Memory B cell (primary cell): ENCODE results near the gene SYT12.
A peak's percentile ranks its signal among the peaks of the same experiment; 100 is the strongest.
"Not testable (repeated sequence)": the region's sequence is repeated elsewhere in the genome, so short reads cannot be mapped to it uniquely, and the experiment has no call there.

Experiments used
- ATAC-seq: fragments of 150-1000 bp; cut with Tn5 transposase; 2 replicates; pipeline ENCODE4 v1.10.0; 2021; ENCODE audit warnings: low read depth, mild to moderate bottlenecking, moderate library complexity
- DNase-seq, 2 donors: peaks; one replicate each; pipeline ENCODE4 v3.0.0; 2022; ENCODE audit warnings: low spot score in 2 of 2
- H3K27ac Mint-ChIP-seq: one replicate; pipeline ENCODE4 v1.8.0; 2022; ENCODE audit warnings: mild to moderate bottlenecking, moderate library complexity, mixed read lengths
- H3K27me3 Mint-ChIP-seq: one replicate; pipeline ENCODE4 v1.8.0; 2022; ENCODE audit warnings: mixed read lengths
- H3K36me3 Mint-ChIP-seq: one replicate; pipeline ENCODE4 v1.8.0; 2022; ENCODE audit warnings: mild to moderate bottlenecking, mixed read lengths
- H3K4me1 Mint-ChIP-seq: one replicate; pipeline ENCODE4 v1.8.0; 2022; ENCODE audit warnings: mixed read lengths
- H3K4me3 Mint-ChIP-seq: one replicate; pipeline ENCODE4 v1.8.0; 2022; ENCODE audit warnings: mild to moderate bottlenecking, moderate library complexity, mixed read lengths
- H3K9me3 Mint-ChIP-seq: one replicate; pipeline ENCODE4 v1.8.0; 2022; ENCODE audit warnings: mixed read lengths

SYT12 gene

DNA sequence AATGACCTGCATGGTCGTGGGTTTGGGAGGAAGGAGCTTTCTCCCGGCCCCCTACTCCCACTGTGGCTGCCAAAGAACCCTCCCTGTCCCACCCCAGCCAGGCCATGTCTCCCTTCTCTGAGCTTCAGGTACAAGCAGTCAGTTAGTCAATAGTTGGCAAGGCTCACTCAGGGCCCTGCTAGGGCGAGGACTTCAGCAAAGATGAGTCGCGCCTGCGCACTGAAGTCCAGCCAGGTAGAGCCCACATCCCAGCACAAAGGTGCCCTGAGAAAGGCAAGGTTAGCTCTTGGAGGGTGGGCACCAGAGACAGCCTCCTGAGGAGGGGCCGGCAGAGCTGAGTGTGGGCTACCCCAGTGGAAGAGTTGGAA, 36.8 kb upstream of the SYT12 start:
- Mint-ChIP-seq H3K9me3 (no peaks in the 10 kb centered on the region), H3K4me1 (no peaks in the 10 kb centered on the region), H3K27ac (no peak overlapping the region), H3K27me3 (peaks cover 29% of the 10 kb centered on the region), H3K4me3 (no peak overlapping the region), H3K36me3 (no peaks in the 10 kb centered on the region)
- no peak for DNase-seq
- ATAC-seq, result no peak

DNA sequence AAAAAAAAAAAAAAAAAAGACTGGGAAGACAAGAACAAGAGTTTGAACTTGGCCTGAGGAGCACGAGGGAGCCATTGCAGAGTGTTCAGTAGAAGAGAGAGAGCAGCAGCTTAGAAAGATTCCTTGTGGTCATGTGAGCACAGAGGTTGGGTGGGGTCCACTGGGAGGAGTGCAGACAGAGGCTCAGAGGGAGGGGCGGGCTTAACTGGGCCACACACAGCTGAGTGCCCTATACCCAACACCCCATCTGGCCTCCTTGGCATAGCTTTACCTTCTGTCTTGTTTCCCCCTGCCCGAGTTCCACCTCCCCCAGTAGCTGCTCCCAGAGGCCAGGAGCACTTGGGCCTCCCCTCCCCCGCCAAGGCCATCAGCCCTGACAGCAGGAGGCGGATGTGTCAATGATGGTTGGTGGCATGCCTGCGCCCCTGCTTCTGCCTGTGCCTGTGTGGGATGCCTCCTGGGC, 35.7 kb upstream of the SYT12 start:
- DNase-seq (no peak), ATAC-seq (no peak)
- Mint-ChIP-seq H3K36me3 (no peaks in the 10 kb centered on the region), H3K9me3 (no peaks in the 10 kb centered on the region), H3K4me1 (no peaks in the 10 kb centered on the region), H3K27me3 (peaks cover 32% of the 10 kb centered on the region), H3K27ac (no peak overlapping the region), H3K4me3 (no peak overlapping the region)

- H3K9me3 Mint-ChIP-seq, result no peaks in the 10 kb centered on the region
- H3K27me3 Mint-ChIP-seq, result peaks cover 27% of the 10 kb centered on the region
- no peaks in the 10 kb centered on the region for H3K36me3 Mint-ChIP-seq
- no peak overlapping the region for H3K4me3 Mint-ChIP-seq
- no peak for ATAC-seq
- no peak for DNase-seq
- H3K4me1 Mint-ChIP-seq, result no peaks in the 10 kb centered on the region
- no peak overlapping the region for H3K27ac Mint-ChIP-seq
These were observed 34.9 kb upstream of the SYT12 start for GRCh38 chr11:66987924-66988637.

DNA sequence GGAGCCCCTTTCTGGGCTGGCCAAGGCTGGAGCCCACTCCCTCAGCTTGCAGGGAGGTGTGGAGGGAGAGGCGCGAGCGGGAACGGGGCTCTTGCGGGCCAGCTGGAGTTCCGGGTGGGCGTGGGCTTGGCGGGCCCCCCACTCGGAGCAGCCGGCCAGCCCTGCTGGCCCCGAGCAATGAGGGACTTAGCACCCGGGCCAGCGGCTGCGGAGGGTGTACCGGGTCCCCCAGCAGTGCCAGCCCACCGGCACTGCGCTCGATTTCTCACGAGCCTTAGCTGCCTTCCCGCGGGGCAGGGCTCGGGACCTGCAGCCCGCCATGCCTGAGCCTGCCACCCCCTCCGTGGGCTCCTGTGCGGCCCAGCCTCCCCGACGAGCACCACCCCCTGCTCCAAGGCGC, 34.2 kb upstream of the SYT12 start:
- H3K9me3 Mint-ChIP-seq, ATAC-seq, H3K36me3 Mint-ChIP-seq, DNase-seq, H3K4me1 Mint-ChIP-seq, H3K27ac Mint-ChIP-seq, H3K4me3 Mint-ChIP-seq: not testable (repeated sequence)
- peaks cover 26% of the 10 kb centered on the region for H3K27me3 Mint-ChIP-seq

DNA sequence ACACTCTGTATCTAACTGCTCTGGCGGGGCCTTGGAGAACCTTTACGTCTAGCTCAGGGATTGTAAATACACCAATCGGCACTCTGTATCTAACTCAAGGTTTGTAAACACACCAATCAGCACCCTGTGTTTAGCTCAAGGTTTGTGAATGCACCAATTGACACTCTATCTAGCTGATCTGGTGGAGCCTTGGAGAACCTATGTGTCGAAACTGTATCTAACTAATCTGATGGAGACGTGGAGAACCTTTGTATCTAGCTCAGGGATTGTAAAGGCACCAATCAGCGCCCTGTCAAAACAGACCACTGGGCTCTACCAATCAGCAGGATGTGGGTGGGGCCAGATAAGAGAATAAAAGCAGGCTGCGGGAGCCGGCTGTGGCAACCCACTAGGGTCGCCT, 33.6 kb upstream of the SYT12 start:
- ATAC-seq, H3K27ac Mint-ChIP-seq, H3K4me3 Mint-ChIP-seq: not testable (repeated sequence)

GRCh38 chr11:66992041-66992440, 30.9 kb upstream of the SYT12 start:
- H3K4me3 Mint-ChIP-seq, result no peak overlapping the region
- H3K9me3 Mint-ChIP-seq, result no peaks in the 10 kb centered on the region
- peaks cover 15% of the 10 kb centered on the region for H3K27me3 Mint-ChIP-seq
- ATAC-seq, result no peak
- no peak overlapping the region for H3K27ac Mint-ChIP-seq
- H3K4me1 Mint-ChIP-seq, result no peaks in the 10 kb centered on the region
- H3K36me3 Mint-ChIP-seq, result no peaks in the 10 kb centered on the region
- DNase-seq, result no peak

More for the DNA sequence above, 33.6 kb upstream of the SYT12 start:
- H3K4me1 Mint-ChIP-seq, DNase-seq, H3K36me3 Mint-ChIP-seq, H3K9me3 Mint-ChIP-seq: not testable (repeated sequence)
- H3K27me3 Mint-ChIP-seq, result peaks cover 24% of the 10 kb centered on the region

- ATAC-seq, result no peak
- Mint-ChIP-seq H3K9me3 (no peaks in the 10 kb centered on the region), H3K27me3 (peaks cover 6% of the 10 kb centered on the region), H3K36me3 (no peaks in the 10 kb centered on the region), H3K4me3 (no peak overlapping the region), H3K27ac (no peak overlapping the region), H3K4me1 (no peaks in the 10 kb centered on the region)
- DNase-seq, result no peak
These were observed 26.2 kb upstream of the SYT12 start for GRCh38 chr11:66996609-66997273.

DNA sequence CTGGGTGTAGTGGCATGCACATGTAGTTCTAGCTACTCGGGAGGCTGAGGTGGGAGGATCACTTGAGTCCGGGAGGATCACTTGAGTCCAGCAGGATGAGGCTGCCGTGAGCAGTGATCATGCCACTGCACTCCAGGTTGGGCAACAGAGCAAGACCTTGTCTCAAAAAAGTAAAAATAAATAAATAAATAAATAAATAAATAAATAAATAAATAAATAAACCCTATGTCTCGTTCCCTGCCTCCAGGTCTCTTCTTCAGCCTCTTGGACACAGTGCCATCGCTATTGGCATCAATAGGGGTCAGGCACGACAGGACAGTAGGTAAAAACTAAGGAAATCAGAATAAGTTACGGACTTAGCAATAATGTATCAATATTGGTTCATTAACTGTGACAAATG, 23.4 kb upstream of the SYT12 start:
- no peak for DNase-seq
- ATAC-seq, result no peak

GRCh38 chr11:67001332-67001731, 21.6 kb upstream of the SYT12 start:
- ATAC-seq, result no peak
- Mint-ChIP-seq H3K36me3 (no peaks in the 10 kb centered on the region), H3K9me3 (no peaks in the 10 kb centered on the region), H3K4me1 (peaks cover 1% of the 10 kb centered on the region), H3K27ac (no peak overlapping the region), H3K27me3 (peaks cover 7% of the 10 kb centered on the region), H3K4me3 (no peak overlapping the region)
- DNase-seq, result no peak

More for the DNA sequence above, 23.4 kb upstream of the SYT12 start:
- Mint-ChIP-seq H3K4me1 (no peaks in the 10 kb centered on the region), H3K36me3 (no peaks in the 10 kb centered on the region), H3K4me3 (no peak overlapping the region), H3K9me3 (no peaks in the 10 kb centered on the region), H3K27ac (no peak overlapping the region), H3K27me3 (peaks cover 7% of the 10 kb centered on the region)

GRCh38 chr11:67002297-67002913, 20.5 kb upstream of the SYT12 start:
- H3K9me3 Mint-ChIP-seq, result no peaks in the 10 kb centered on the region
- H3K4me3 Mint-ChIP-seq, result no peak overlapping the region
- ATAC-seq (no peak), DNase-seq (no peak)
- no peaks in the 10 kb centered on the region for H3K36me3 Mint-ChIP-seq
- H3K27ac Mint-ChIP-seq, result no peak overlapping the region
- H3K27me3 Mint-ChIP-seq, result peaks cover 6% of the 10 kb centered on the region
- peaks cover 4% of the 10 kb centered on the region for H3K4me1 Mint-ChIP-seq

- no peak for ATAC-seq
- H3K9me3 Mint-ChIP-seq, result no peaks in the 10 kb centered on the region
- no peaks in the 10 kb centered on the region for H3K36me3 Mint-ChIP-seq
- H3K4me3 Mint-ChIP-seq, result no peak overlapping the region
- no peak overlapping the region for H3K27ac Mint-ChIP-seq
- DNase-seq, result no peak
- peaks cover 4% of the 10 kb centered on the region for H3K4me1 Mint-ChIP-seq
- H3K27me3 Mint-ChIP-seq, result peaks cover 4% of the 10 kb centered on the region
These were observed 20.0 kb upstream of the SYT12 start for GRCh38 chr11:67002921-67003411.

GRCh38 chr11:67005200-67005599, 17.7 kb upstream of the SYT12 start:
- not testable (repeated sequence) for H3K36me3 Mint-ChIP-seq, H3K27me3 Mint-ChIP-seq, H3K4me1 Mint-ChIP-seq, DNase-seq, H3K9me3 Mint-ChIP-seq, H3K4me3 Mint-ChIP-seq, H3K27ac Mint-ChIP-seq, ATAC-seq

- Mint-ChIP-seq H3K36me3 (no peaks in the 10 kb centered on the region), H3K27me3 (peaks cover 8% of the 10 kb centered on the region), H3K4me1 (peaks cover 4% of the 10 kb centered on the region), H3K4me3 (no peak overlapping the region), H3K9me3 (no peaks in the 10 kb centered on the region), H3K27ac (no peak overlapping the region)
- peak; percentile 50 for ATAC-seq
- DNase-seq, result no peak
These were observed 16.7 kb upstream of the SYT12 start for GRCh38 chr11:67006029-67006884.

DNA sequence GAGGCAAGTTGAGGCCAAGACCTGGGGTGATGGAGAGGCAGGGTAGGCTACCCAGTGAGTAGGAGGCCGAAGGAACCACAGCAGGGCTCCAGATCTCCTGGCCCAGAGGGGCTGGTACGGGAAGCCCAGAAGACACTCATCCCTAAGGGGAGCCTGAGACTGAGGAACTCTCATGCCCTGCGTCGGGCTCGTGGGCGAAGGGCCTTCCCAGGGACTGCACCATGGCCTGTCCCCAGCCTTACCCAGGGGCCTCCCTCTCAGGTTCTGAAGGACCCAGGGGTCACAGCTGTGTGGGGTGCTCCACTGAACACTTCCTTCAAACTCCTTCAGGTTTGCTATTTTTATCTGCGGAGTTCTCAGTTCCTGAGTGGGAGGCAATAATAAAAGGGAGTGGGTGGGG, 15.8 kb upstream of the SYT12 start:
- DNase-seq (no peak), ATAC-seq (no peak)
- Mint-ChIP-seq H3K4me1 (peaks cover 4% of the 10 kb centered on the region), H3K36me3 (no peaks in the 10 kb centered on the region), H3K4me3 (no peak overlapping the region), H3K9me3 (no peaks in the 10 kb centered on the region), H3K27ac (no peak overlapping the region), H3K27me3 (peaks cover 7% of the 10 kb centered on the region)
